GM19468 (cell line): Measurements from ENCODE around the gene BMP6.
"Not testable (repeated sequence)": the region's sequence is repeated elsewhere in the genome, so short reads cannot be mapped to it uniquely, and the experiment has no call there.

Experiments
- ATAC-seq: cut with Tn5 transposase; IDR thresholded peaks from one replicate; pipeline ENCODE4 v1.9.1; 2021; ENCODE audit warnings: mild to moderate bottlenecking, moderate library complexity, moderate number of reproducible peaks; ENCODE audit not compliant: unreplicated experiment; ENCODE audit errors: extremely low read depth

BMP6 gene

DNA sequence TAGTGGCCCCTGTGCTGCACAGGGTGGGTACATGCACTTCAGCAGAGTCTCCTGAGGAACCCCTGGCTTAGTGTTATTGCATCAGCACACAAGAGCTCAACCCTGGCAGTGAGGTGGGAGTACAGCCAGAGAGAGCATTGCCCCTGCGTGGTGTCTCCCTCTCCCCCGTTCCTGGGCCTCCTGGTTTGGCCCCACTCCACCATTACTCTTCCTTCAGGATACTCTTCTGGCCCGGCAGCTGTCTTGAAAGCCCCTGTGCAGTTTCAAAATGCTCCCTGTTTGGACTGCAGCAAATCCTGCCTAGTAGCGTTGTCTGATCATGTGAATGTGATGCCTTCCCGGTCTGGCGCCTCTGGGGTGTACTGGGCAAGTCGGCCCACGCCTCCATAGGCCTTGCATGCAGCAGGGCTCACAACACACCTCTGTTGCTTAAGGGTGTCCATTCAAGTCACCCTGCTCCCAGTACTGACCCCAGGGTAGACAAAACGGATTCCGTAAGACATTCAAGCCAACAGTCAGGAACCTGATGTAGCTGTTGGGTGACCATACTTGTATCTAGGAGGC is 152.6 kb downstream of the BMP6 start:
- no peak for ATAC-seq

DNA sequence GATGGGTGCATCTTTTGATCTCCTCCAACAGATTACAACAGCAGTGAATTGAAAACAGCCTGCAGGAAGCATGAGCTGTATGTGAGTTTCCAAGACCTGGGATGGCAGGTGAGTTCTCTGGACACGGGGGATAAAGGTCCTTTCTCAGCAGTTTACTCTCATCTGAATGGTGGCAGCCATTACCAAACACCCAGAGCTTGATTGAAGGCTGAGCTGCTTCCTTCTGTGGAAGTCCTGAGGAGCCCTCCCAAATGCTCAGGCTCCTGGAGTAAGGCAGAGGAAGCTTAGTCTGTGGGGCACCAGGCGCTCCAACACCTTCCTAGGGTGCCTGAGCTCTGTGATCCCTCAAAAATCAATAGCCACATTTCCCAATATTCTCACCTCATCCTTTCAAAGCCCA is 153.1 kb downstream of the BMP6 start:
- no peak for ATAC-seq

DNA sequence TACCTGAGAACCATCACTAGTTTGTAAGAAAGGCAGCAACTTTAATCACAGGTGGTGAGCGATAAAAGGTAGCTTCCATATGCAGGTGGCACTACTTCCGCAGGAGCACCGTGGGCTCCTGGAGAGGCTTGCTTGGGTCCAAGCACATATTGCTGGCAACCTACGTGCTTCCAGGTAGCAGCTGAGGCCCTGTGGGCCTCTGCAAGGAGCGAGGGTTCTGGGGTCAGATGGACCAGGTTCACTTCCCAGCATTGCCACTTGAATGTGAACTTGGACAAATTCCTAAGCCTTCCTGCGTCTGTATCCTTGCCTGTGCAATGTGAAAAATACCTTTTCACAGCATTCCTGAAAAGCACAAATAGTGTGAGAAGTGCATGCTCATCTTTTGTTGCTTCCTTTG is 153.7 kb downstream of the BMP6 start:
- ATAC-seq, result no peak

DNA sequence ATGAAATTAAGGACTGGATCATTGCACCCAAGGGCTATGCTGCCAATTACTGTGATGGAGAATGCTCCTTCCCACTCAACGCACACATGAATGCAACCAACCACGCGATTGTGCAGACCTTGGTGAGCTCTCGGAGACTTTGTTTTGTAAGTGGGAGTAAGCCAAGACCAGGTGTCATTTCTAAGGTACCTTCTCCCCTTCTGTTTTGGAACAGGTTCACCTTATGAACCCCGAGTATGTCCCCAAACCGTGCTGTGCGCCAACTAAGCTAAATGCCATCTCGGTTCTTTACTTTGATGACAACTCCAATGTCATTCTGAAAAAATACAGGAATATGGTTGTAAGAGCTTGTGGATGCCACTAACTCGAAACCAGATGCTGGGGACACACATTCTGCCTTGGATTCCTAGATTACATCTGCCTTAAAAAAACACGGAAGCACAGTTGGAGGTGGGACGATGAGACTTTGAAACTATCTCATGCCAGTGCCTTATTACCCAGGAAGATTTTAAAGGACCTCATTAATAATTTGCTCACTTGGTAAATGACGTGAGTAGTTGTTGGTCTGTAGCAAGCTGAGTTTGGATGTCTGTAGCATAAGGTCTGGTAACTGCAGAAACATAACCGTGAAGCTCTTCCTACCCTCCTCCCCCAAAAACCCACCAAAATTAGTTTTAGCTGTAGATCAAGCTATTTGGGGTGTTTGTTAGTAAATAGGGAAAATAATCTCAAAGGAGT is 154.2 kb downstream of the BMP6 start:
- no peak for ATAC-seq

DNA sequence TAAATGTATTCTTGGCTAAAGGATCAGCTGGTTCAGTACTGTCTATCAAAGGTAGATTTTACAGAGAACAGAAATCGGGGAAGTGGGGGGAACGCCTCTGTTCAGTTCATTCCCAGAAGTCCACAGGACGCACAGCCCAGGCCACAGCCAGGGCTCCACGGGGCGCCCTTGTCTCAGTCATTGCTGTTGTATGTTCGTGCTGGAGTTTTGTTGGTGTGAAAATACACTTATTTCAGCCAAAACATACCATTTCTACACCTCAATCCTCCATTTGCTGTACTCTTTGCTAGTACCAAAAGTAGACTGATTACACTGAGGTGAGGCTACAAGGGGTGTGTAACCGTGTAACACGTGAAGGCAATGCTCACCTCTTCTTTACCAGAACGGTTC is 154.8 kb downstream of the BMP6 start:
- no peak for ATAC-seq

DNA sequence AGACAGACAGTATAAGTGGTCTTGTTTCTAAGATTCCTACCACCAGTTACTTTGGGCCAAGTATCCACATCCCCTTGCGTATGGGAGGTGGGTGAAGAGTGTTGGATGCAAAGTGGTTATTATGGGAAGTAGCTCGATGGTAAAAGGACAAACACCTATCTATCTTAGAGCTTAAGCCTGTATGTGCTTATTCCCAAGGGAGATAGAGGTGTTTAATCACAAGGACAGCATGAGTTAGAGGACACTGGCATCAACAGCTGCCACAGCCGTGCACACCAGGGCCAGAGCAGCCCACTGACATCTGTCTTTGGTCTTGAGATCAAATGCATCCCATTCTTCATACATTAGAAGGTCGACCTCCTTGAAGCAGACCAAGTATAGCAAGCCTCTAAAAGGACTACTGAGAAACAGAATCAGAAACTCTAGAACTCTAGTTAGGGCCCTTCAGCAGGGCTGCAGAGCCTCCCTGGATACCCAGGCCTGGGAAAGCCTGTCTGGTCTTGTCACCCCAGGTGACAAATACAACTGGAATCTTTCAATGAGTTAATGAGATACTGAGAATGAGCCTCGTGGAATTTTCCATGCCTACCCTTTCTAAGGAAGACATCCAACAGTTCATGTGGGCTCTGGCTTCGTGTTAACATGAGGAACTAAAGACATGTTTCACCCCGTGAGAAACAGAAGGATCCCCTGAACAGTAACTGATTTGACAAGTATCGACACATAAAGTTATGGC is 156.0 kb downstream of the BMP6 start:
- no peak for ATAC-seq

DNA sequence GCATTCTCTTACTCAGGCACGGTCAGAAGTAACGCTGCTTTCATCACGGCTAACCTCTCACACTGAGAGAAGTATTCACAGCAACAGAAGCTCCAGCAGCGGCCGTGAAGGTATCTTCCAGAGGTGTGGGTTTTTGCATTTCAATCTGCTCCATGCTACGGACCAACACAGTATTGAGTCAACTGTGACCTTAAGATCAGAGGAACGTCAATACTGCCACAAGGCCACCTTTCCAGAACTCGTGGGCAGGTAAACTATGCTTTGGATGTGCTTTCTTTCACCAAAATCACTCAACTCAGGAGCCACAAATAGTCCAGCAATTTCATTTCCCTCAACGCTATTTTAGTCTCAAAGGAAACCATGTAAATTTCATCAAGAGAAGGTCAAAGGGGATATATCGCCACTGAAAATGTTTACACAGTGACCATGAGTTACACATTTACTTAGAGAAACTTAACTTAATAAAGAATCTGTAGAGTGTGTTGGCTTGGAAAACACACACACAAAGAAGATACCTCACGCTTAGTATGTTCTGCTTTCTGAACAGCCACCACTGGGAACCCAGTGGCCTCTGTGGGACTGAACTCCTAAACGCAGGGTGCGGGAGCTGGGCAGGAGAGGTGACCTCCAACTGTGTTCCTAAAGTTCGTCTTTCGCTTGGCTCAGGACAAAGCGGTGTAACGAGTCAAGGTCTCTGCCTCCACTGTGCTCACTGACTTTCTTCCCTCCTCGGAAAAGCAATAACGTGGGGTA is 156.8 kb downstream of the BMP6 start:
- ATAC-seq, result no peak

DNA sequence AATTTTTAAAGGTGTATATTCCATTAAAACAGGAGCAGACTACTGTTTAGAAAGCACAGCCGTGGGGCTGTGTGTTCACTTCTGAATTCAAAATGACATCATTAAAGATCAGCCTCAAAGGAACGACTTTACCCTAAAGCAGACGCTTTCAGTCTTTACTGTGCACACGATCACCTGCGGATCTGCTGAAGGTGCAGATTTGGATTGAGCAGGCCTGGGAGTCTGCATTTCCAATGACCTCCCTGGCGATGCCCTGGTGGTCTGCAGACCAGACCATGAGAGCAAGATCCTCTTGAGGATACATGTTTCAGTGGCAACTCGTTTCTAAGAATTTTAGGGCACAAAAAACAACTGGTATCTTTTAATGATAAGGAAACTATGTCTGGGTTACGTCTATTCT is 157.5 kb downstream of the BMP6 start:
- no peak for ATAC-seq

DNA sequence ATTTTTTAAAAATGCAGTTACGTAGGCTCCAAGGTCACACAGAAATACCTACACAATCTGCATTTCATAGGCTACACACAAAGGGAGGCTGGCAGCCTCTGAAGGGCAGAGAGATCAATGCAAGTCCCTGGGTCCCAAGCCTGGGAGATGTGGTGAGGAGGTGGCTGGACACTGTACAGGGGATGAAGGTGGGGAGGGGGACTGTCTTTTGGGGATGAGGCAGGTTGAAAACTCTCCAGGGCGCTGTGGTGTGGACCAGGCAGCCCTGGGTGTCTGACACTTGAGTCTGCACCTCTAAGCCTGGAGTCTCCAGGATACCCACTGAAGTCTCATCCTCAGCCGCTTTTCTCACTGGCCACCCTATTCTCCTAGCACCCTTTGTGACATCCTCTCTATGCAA is 160.2 kb downstream of the BMP6 start:
- ATAC-seq, result no peak

DNA sequence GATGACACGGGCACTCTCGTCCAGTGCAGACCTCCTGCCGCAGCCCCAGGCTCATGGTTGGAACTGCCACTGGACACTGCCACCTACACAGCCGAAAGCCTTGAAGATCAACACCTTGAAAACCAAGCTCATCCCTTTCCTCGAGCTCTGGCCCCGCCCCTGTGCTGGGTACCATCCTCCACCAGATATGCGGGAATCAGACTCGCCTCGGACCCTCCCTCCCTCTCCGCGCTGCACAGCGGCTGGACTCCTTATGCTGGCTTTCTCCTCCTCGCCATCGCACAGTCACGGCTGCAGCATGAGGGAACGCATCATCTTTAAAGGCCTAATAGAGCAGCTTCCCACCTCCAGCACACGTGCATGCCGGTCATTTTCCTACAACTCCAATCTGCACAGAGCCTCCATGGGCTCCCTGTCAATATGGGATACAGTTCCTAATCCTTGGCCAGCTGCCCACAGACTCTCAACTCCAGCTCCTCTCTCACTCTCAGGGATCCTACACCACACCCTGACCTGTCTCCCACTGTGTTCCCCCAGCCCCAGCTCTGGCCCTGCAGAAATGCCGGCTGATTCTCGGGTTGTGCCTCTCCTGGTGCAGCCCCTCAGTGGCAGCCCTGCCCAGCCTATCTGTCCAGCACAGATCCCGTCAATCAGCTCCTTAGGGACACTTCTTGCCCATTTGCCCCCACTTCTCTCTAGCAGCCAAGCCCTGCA is 161.5 kb downstream of the BMP6 start:
- ATAC-seq, result no peak

DNA sequence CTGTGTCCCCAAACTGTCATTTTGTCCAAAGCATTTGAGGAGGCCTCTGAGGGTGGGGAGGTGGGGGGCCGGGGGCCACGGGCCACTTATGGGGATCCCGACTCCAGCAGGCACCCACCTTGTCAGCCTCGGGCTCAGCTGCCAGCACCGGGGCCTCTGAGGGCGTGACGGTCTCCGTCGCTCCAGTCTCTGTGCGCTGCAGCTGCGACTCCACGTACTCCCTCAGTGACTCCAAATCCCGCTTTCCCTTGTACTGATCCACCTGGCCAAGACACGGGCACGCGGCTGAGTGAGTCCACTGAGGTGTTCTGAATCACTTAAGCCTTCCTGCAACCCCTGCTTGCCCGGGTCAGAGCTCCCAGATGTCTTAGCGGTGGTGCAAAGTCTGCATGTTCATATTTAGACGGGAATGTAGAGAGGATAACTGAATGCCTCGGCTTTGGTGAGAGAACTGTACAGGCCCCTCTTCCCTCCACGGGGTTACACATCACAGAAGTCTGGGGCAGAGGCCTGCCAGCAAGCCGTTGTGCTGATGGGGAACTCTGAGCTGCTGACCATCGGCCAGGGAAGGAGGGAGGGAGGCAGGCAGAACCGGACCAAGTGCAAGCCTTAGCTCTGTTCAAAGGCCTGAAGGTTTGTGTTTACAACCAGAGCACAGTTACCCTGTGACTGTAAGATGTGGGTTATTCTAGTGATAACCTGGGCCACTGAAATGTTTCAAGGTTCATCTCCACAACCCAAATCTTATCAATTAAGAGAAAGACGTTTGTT is 162.9 kb downstream of the BMP6 start:
- ATAC-seq, result no peak

DNA sequence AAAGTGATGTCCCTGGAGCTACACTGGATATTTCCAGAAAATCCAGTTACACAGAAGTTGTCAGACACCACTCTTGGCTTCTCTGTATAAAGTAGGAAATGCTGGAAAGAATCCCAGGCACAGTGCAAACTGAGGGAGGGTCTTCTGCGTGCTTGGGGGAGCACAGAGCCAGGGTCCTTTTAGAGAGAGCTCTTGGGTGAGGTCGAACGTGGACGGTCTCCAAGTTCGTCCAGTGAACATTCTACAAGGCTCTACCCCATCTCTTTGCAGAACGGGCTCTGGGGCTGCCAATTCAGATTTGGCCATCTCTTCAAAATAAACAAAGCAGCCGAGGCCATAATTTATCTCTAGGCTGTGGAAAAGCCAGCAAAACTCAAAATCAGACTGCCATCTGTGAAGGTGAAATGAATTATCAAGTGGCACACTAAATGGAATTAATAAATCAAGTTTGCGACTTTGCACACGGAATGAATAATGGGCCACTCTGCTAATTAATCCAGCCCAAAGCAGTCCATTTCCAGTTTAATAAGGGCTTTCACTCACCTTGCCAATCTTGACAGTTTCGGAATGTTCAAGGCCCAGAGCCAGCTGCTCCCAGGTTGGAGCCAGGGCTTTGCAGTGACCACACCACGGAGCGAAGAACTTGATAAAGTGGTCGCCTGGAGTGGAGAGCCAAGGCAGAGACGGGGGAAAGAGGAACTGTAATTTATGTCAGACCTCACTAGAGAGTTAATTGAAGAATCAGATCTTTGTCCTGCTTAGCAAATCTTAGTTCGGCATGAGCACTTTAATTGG is 165.4 kb downstream of the BMP6 start:
- ATAC-seq, result no peak

DNA sequence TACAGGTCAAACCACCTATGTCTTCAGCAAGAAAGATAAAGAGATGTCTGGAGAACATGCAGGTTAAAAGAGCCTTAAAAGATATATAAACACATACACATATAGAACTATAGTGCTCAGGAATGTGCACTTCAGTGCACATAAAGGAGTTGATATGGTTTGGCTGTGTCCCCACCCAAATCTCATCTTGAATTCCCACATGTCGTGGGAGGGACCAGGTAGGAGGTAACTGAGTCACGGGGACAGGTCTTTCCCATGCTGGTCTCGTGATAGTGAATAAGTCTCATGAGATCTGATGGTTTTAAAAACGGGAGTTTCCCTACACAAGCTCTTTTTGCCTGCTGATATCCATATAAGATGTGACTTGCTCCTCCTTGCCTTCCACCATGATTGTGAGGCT is 166.5 kb downstream of the BMP6 start:
- not testable (repeated sequence) for ATAC-seq

DNA sequence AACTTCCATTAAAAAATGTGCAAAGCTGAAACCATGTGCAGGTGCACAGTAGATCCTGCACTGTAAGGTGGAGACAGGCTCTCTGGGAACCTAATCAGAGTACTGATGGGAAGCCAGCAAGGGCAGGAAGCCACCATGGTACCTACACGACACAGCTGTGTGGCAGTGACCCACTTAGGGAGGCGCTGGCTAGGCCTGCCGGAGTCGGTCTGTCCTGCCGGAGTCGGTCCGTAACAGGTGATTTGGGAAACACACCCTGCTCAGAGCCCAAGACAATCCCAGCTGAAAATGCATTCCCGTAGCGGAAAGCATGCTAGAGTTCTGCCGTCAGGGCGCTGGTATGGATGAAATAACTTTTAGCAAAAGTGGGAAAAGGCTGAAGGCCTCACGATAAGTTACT is 167.4 kb downstream of the BMP6 start:
- no peak for ATAC-seq

DNA sequence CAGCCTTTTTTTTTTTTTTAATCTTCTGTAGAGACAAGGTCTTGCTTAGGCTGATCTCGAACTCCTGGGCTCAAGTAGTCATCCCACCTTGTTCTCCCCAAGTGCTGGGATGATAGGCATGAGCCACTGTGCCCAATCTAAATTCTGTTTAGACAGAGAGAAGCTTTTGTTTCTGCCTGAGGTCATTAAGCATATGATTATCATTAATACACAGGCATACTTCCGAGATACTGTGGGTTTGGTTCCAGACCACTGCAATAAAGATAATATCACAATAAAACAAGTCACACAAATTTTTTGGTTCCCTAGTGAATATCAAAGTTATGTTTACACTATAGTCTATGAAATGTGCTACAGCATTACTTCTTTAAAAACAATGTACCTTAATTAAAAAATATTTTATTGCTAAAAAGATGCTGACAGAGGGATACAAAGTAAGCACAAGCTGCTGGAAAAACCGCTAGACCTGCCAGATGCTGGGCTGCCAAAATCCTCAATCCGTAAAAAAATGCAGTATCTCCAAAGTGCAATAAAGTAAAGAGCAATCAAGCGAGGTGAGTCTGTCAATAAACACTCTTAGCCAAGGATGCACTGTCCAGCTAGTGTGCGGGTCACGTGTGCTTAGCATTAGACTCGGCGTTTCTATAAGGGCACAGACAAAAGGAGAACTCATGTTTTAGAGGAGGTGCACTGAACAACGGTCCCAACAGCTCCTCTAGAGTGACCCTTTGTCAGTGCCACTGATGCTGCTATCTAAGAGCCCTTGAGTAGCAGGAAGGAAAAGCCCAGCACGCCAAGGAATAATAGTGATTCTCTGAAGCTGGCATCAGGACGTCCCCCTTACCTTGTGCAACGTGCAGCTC is 168.6 kb downstream of the BMP6 start:
- ATAC-seq, result no peak

DNA sequence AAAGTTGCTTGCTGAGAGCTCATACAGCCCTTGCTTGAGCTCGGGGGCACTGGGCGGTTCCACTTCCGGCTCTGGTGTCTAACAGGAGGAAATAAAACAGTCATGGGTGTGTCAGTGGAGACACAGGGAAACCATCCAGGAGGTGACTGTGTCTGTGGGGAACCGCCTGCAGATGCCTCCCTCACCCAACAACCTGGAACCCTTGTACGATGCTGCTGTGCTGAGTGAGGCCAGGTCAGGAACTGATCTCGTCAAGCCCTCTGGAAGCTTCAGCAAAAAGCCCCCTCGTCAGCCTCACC is 169.2 kb downstream of the BMP6 start:
- ATAC-seq, result no peak

DNA sequence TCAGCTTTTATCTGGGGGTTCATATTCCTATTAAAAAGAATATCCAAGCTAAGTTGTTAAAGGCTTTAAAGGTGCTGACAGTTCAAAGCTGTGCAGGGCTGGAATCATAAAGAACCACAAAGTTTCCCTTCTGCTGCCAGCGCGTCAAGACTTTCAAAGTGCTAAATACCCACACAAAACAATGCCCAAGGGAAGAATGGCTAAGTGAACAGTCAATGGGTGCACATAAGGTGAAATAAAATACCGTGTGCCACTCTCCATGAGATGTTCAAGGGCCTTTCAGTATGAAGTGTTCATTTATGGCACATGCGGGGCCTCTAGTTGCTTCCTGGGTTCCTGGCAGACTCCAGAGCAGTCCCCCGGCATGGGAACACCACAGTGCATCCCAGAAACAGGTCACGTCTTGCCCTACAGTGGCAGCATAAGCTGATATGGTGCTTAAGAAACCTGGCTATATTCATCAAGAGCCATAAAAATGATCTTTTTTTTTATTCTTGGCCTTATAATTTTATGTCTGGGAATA is 170.6 kb downstream of the BMP6 start:
- ATAC-seq, result no peak
